Loucy (cell line): ENCODE results near the gene CRIP2.

Experiments
- H2AFZ ChIP-seq: fragments of 200-600 bp; sonication (generic); 2 replicates; pipeline ENCODE4 v1.6.0; 2016; ENCODE audit warnings: antibody characterized with exemption, mild to moderate bottlenecking, low read length, moderate library complexity
- H3F3A ChIP-seq: fragments of 200-600 bp; 2 replicates; pipeline ENCODE4 v1.6.0; 2016; ENCODE audit warnings: antibody characterized with exemption, low read depth, mild to moderate bottlenecking
- H3K27me3 ChIP-seq: fragments of 200-600 bp; sonication (generic); 2 replicates; pipeline ENCODE4 v1.6.1; 2014; ENCODE audit warnings: low read length, mild to moderate bottlenecking; ENCODE audit not compliant: insufficient read depth, poor library complexity, severe bottlenecking
- H3K36me3 ChIP-seq: fragments of 200-600 bp; sonication (generic); 2 replicates; pipeline ENCODE4 v1.6.1; 2016; ENCODE audit warnings: low read length; ENCODE audit not compliant: insufficient read depth
- H3K4me1 ChIP-seq: fragments of 200-600 bp; sonication (generic); 2 replicates; pipeline ENCODE4 v1.5.1; 2014; ENCODE audit warnings: low read length, mild to moderate bottlenecking; ENCODE audit not compliant: insufficient read depth, poor library complexity, severe bottlenecking
- H3K4me2 ChIP-seq: fragments of 200-600 bp; sonication (generic); 2 replicates; pipeline ENCODE4 v1.6.0; 2014; ENCODE audit warnings: antibody characterized with exemption, low read length, low read depth, mild to moderate bottlenecking; ENCODE audit not compliant: poor library complexity, severe bottlenecking
- H3K4me3 ChIP-seq: fragments of 200-600 bp; sonication (generic); 2 replicates; pipeline ENCODE4 v1.5.1; 2014; ENCODE audit warnings: low read length, mild to moderate bottlenecking, mixed read lengths; ENCODE audit not compliant: poor library complexity, severe bottlenecking
- H3K79me2 ChIP-seq: fragments of 200-600 bp; sonication (generic); 2 replicates; pipeline ENCODE4 v1.6.1; 2014; ENCODE audit warnings: low read length; ENCODE audit not compliant: insufficient read depth
- H3K9ac ChIP-seq: fragments of 200-600 bp; sonication (generic); 2 replicates; pipeline ENCODE4 v1.6.0; 2014; ENCODE audit warnings: mild to moderate bottlenecking, low read depth, low read length, moderate library complexity; ENCODE audit not compliant: poor library complexity, severe bottlenecking
- H3K9me2 ChIP-seq: fragments of 200-600 bp; sonication (generic); replicated peaks from 2 replicates; pipeline ENCODE4 v1.6.1; 2016; ENCODE audit warnings: low read depth, low read length, mixed read lengths
- H3K9me3 ChIP-seq: fragments of 200-600 bp; sonication (generic); 2 replicates; pipeline ENCODE4 v1.6.1; 2014; ENCODE audit warnings: mild to moderate bottlenecking, antibody characterized with exemption, low read length, low read depth; ENCODE audit not compliant: insufficient read depth
- H4K20me1 ChIP-seq: fragments of 200-600 bp; sonication (generic); 2 replicates; pipeline ENCODE4 v1.6.0; 2014; ENCODE audit warnings: antibody characterized with exemption, low read length, mild to moderate bottlenecking; ENCODE audit not compliant: insufficient read depth, poor library complexity, severe bottlenecking
- EZH2phosphoT487 ChIP-seq: fragments of 200-600 bp; IDR thresholded peaks from 2 replicates; pipeline ENCODE4 v1.6.1; 2018; ENCODE audit warnings: antibody characterized with exemption, mild to moderate bottlenecking, moderate library complexity, borderline replicate concordance
- TF ChIP-seq, protein P1 (sequence below): fragments of 200-600 bp; sonication (generic); conservative IDR thresholded peaks from 2 replicates; pipeline ENCODE4 v1.5.1; 2014; ENCODE audit warnings: mild to moderate bottlenecking, antibody characterized with exemption, low read length

The CRIP2 gene

DNA sequence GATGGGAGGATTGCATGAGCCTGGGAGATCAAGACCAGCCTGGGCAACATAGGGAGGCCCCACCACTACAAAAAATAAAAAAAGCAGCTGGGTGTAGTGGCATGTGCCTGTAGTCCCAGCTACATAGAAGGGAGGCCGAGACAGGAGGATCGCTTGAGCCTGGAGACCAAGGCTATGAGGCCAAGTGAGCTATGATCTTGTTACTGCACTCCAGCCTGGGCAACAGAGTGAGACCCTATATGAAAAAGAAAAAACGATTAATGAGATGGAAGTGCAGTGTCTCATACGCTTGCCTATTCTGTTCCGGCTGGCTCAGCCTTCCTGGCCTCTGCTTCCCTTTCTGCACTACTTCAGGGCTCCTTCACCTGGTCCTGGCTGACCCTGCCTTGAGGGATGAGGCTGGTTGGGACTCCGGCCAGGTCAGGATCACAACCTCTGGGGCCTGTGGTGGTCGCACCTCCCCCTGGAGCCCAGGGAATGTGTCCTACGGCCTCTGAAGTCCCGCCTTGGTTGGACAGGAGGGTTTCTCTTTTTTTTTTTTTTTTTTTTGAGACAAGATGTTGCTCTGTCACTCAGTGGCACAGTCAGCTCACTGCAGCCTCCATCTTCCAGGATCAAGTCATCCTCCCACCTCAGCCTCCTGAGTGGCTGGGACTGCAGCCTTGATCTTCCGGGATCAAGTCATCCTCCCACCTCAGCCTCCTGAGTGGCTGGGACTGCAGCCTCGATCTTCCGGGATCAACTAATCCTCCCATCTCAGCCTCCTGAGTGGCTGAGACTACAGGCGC lies 27.1 kb downstream of the CRIP2 start:
- H3K9me3 ChIP-seq = no peaks in the 10 kb centered on the region
- no peak for TF ChIP-seq EZH2phosphoT487
- TF ChIP-seq, protein P1, sequence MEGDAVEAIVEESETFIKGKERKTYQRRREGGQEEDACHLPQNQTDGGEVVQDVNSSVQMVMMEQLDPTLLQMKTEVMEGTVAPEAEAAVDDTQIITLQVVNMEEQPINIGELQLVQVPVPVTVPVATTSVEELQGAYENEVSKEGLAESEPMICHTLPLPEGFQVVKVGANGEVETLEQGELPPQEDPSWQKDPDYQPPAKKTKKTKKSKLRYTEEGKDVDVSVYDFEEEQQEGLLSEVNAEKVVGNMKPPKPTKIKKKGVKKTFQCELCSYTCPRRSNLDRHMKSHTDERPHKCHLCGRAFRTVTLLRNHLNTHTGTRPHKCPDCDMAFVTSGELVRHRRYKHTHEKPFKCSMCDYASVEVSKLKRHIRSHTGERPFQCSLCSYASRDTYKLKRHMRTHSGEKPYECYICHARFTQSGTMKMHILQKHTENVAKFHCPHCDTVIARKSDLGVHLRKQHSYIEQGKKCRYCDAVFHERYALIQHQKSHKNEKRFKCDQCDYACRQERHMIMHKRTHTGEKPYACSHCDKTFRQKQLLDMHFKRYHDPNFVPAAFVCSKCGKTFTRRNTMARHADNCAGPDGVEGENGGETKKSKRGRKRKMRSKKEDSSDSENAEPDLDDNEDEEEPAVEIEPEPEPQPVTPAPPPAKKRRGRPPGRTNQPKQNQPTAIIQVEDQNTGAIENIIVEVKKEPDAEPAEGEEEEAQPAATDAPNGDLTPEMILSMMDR = no peak
- H3K9ac ChIP-seq = no peak overlapping the region
- H2AFZ ChIP-seq = no peak overlapping the region
- no peaks in the 10 kb centered on the region for H3K9me2 ChIP-seq
- no peaks in the 10 kb centered on the region for H3K27me3 ChIP-seq
- H4K20me1 ChIP-seq = no peaks in the 10 kb centered on the region
- H3F3A ChIP-seq = no peaks in the 10 kb centered on the region
- H3K4me1 ChIP-seq = no peaks in the 10 kb centered on the region
- H3K4me2 ChIP-seq = no peak overlapping the region
- no peaks in the 10 kb centered on the region for H3K36me3 ChIP-seq
- H3K79me2 ChIP-seq = no peaks in the 10 kb centered on the region
- no peak overlapping the region for H3K4me3 ChIP-seq

DNA sequence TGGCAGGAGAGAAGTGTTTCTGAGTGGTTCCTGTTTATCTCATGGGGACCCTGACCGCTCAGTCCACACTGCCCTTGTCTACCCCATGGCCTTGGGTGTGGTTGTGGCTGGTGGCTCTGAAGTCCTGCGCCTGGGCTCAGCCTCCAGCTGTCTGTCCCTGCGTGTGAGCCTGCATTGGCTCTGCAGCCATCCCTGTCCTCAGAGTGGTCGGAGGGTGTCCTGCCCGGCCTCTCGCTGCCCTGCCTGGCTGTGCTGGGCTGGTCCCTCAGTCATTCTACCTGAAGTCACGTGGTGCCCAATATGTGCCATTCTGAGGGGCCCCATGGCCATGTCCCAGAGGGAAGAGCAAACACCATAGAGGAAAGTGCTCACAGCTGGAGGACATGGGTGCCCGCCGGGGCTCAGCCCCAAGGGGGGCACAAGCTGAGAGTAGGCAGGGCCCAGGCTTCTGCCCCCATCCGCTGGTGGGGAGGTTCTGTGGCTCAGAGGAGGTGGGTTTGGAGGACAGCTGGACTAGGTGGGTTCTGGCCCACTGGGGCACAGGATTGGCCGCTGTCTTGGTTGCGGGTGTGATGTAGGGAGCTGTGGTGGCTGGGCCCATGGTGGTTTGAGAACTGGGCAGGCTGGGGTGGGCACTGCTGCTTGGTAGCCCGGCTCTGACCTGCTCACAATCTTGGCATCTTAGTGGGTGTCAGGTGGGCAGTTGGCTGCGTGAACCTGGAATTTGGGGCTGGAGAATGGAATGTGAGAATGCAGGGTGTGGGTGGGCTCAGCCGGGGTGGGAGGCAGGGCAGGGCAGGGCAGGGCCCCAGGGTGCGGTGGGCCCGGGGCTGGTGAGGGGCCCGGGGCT lies 28.1 kb downstream of the CRIP2 start:
- no peaks in the 10 kb centered on the region for H3K79me2 ChIP-seq
- H3K4me2 ChIP-seq = no peak overlapping the region
- H2AFZ ChIP-seq = no peak overlapping the region
- H4K20me1 ChIP-seq = no peaks in the 10 kb centered on the region
- TF ChIP-seq EZH2phosphoT487 = no peak
- TF ChIP-seq, protein P1 = no peak
- no peaks in the 10 kb centered on the region for H3K9me2 ChIP-seq
- peaks cover 5% of the 10 kb centered on the region for H3K4me1 ChIP-seq
- H3K9ac ChIP-seq = no peak overlapping the region
- no peaks in the 10 kb centered on the region for H3F3A ChIP-seq
- H3K27me3 ChIP-seq = no peaks in the 10 kb centered on the region
- no peaks in the 10 kb centered on the region for H3K36me3 ChIP-seq
- H3K4me3 ChIP-seq = no peak overlapping the region
- H3K9me3 ChIP-seq = no peaks in the 10 kb centered on the region

DNA sequence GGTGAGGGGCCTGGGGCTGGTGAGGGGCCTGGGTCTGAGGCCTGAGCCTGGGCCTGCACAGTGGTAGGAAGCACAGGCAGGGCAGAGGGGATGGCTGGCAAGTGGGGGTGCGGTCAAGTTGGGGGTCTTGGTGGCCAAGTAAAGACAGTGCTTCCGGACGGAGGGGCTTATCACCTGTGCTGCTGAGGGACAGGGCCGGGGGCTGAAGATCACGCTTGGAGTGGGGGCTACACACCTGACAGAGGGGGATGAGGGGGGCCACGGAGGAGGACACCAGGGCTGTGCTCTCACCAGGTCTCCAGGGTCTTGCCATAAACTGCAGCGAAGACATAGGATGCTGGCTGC lies 28.6 kb downstream of the CRIP2 start:
- Histone ChIP-seq H3K36me3 (no peaks in the 10 kb centered on the region), H3K9me2 (no peaks in the 10 kb centered on the region), H4K20me1 (no peaks in the 10 kb centered on the region), H3F3A (no peaks in the 10 kb centered on the region), H3K4me3 (no peak overlapping the region), H3K9me3 (no peaks in the 10 kb centered on the region), H3K79me2 (no peaks in the 10 kb centered on the region), H2AFZ (no peak overlapping the region), H3K4me1 (peaks cover 10% of the 10 kb centered on the region), H3K27me3 (no peaks in the 10 kb centered on the region), H3K4me2 (no peak overlapping the region), H3K9ac (no peak overlapping the region)
- TF ChIP-seq, protein P1 = no peak
- no peak for TF ChIP-seq EZH2phosphoT487
